Measurements from ENCODE around the gene RSPH10B.
A peak's percentile ranks its signal among the peaks of the same experiment; 100 is the strongest.
"Not testable (repeated sequence)": the region's sequence is repeated elsewhere in the genome, so short reads cannot be mapped to it uniquely, and the experiment has no call there.

The RSPH10B gene

DNA sequence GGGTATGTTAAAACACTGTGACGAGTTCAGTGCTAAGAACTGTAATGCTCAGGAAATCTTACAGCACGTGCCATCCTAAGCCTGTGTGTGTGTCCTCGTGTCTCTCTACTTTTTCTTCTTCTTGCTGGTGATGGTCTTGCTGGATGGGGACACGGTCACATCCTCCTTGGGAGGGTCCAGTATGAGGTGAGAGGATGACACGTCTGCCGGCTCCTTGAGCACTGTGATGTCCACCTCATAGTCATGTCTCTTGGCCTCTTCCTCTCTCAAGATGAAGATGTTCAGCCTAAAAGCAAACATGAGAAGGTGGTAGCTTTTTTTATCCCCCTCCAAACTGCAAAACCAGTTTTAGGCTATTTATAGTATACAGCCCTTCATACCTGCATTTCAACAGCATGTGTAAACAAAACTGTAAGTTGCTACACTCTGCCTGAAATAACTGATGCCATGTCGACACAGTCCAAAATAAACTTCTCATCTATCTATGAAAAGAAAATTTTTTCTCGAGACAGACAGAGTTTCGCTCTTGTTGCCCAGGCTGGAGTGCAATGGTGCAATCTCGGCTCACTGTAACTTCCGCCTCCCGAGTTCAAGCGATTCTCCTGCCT lies 44.1 kb downstream of the RSPH10B start:
- not testable (repeated sequence) for DNase-seq

DNA sequence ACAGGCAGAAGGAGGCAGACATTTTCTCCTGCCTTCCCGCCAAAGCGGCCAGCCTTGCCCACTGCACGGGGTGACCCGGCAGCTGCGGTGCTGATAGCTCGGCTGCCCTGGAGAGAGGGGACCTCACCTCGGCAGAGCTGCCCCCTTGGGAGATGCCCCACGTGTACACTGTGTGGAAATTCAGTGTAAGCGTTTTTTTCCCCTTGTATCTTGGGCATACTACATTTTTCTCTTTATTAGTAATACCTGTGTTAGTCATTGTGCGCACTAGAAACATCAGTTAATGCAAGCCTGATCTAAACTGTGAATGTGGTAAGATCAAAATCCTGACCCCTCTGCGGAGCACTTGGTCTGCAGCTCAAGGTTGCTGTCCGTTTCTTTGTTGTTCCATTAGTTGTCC lies 45.9 kb downstream of the RSPH10B start:
- not testable (repeated sequence) for DNase-seq

DNA sequence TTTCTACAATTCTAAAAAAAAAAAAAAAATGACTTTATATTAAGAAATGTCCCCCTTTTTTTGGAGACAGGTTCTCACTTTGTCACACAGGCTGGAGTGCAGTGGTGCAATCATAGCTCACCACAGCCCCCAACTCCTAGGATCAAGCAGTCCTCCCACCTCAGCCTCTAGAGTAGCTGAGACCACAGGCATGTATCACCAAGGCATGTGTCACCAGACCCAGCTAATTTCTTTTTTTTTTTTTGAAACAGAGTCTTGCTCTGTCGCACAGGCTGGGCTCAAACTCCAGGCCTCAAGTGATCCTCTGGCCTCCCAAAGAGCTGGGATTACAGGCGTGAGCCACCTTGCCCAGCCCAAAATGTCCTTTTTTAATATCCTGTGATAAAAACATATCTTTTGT lies 46.3 kb downstream of the RSPH10B start:
- DNase-seq: not testable (repeated sequence)

DNA sequence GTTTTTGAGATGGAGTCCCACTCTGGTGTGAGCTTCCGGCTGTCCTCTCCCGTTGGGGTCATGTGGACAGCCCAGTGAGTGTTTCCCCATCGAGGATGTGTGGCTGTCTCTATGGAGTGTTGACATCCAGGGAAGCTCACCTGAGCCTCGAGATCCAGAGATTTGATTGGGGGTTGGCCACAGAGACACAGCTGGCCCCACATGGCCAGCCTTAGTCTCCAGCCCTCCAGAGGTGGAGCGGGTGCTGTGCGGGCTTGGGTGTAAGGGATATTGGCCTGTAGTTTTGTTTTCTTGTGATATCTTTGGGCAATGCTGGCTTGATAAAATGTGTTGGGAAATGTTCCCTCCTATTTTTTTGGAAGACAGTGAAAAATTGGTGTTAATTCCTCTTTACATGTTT lies 54.0 kb downstream of the RSPH10B start:
- DNase-seq: not testable (repeated sequence)

DNA sequence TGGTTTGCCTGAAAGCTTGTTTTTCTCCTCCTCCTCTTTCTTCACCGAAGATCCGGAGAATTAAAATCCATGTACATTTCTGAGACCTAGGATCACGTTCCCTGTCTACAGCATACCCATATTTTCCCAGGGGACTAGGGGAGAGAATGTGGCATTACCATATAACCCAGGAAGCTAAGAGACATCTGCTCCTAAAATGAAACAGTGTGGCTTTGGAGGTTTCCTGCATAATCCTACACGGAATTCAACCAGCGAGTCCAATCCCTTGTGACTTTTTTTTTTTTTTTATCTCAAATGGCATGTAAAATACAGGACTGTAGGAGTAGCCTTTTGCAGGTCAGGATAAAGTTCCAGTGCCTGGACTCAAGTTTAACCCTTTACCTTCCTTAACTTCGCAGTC lies 61.7 kb downstream of the RSPH10B start:
- DNase-seq: not testable (repeated sequence)

DNA sequence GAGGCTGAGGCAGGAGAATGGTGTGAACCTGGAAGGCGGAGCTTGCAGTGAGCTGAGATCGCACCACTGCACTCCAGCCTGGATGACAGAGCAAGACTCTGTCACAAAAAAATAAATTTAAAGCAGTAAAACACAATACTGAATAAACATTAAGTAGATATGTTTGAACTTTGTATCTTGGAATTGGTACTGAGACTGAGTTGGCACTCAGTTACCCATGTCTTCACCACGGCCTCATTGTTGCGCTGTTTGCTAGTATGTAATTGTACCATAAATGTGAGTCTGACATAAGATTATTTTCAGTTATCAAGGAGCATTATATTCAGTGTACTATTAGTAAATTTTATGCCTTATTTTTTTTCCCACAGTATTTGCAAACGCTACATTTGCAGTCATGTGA lies 65.8 kb downstream of the RSPH10B start:
- not testable (repeated sequence) for DNase-seq

DNA sequence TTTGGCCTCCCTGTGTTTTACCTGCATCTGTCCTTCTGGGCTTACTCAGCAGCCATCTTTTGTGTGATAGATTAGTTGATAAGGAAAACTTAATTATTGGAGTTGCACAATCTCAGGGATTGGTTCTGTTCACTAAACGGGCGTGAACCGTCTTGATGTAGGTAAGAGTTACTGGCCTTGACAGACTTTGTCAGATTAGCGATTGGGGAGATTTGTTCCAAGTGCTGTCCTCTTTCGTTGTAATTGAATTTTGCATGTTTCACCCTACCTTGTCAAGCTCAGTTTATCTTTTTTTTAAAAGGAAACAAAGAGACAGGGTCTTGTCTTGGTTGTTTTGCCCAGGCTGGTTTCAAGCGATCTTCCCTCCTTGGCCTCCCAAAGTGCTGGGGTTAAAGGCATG lies 67.5 kb downstream of the RSPH10B start:
- DNase-seq: not testable (repeated sequence)

DNA sequence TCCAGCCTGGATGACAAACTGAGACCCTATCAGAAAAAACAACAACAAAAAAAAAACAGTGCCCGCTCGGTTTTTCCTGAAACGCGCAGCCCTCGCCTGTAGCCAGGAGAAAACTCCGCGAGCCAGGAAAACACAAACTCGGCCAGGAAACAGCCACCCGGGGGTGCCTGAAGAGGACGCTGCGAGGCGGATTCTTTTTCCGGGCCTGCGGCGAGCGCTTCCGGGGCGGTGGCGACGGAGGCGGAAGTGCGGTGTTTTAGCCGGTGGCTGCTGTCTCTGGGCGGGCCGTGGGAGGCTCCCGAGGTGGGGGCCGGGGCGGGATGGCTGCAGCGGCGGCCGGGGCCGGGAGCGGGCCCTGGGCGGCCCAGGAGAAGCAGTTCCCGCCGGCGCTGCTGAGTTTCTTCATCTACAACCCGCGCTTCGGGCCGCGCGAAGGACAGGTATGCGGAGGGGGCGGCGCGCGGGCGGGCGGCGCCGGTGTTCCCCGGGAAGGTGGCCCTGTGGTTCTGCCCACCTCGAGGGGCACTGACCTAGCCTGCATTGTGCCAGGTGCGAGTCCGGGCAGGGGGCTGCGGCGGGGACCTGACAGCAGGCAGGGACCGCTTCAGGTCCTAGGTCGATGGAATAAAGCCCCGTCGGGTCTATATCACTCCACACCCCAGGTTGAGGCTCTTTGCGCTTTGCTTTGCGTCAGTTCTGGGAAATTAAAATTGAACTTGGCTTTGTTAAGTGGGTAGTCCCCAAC lies 71.8 kb downstream of the RSPH10B start, which contains the start of gene CCZ1:
TSS of gene CCZ1 (plus strand) at position 254 of the 745 bp plus-strand sequence. CDS start at position 321, 67 bp downstream.
- DNase-seq: peak; percentile 47 to 48

DNA sequence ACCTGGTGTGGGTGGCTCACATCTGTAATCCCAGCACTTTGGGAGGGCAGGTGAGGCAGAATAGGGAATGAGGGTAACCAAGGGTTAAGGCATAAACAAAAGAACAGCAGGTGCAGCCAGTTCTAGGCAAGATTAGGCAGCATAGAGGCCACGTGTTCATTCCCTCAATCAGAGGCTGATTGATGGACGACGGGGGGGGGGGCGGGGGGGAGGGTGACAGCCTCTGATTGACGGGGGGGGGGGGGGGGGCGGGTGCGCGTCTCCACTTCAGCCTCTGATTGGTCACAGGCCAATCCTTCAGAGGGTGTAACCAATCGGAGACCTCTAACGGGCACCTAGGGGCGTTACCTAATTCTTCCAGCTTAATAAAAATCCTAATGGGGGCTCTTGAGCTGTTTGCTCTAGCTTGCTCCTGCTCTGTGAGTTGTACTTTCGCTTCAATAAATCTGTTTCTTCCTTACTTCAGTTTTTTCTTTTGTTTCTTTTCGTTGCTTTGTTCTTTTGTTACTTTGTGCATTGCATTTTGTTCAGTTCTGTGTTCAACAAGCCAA lies 73.0 kb downstream of the RSPH10B start:
- DNase-seq: not testable (repeated sequence)

DNA sequence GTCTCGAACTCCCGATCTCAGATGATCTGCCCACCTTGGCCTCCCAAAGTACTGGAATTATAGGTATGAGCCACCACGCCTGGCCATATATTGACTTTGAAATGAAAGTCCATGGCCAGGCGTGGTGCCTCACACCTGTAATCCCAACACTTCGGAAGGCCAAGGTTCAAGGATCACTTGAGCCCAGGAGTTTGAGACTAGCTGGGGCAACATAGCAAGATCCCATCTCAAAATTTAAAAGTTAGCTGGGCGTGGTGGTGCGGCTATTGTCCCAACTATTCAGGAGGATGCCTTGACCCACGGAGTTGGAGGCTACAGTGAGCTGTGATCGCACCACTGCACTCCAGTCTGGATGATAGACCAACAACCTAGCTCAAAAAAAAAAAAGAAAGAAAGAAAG lies 78.0 kb downstream of the RSPH10B start:
- no peak for DNase-seq

DNA sequence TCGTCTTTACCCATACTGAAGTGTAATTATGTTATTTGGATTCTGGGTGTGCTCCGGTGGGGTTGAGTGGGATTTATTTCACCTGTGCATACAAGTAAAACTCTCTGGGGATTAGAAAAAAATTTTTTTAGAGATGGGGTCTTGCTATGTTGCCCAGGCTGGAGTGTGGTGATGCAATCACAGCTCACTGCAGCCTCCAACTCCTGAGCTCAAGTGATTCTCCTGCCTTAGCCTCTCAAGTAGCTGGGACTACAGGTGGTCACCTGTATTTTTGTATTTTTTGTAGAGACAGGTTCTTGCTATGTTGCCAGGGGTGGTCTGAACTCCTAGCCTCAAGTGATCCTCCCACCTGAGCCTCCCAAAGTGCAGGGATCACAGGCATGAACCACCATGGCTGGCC lies 80.2 kb downstream of the RSPH10B start:
- DNase-seq: not testable (repeated sequence)

DNA sequence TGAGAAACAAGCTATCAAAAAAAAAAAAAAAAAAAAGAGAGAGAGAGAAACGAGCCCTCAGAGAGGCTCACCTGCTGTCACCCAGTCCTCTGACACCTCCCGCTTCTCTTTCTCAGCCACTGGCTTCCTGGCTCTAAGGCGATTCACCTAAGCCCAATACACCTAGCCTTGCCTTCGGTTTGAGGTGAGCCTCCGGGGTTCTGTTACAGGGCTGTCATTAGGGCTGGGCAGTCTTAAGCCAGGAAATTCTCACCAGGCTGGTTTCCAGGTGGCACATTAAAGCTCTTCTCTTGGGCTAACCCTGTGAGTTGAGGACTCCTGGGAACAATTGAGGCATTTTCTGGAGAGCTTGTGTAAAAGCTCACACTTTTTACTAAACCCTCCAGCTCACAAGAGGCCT lies 82.5 kb downstream of the RSPH10B start:
- not testable (repeated sequence) for DNase-seq

DNA sequence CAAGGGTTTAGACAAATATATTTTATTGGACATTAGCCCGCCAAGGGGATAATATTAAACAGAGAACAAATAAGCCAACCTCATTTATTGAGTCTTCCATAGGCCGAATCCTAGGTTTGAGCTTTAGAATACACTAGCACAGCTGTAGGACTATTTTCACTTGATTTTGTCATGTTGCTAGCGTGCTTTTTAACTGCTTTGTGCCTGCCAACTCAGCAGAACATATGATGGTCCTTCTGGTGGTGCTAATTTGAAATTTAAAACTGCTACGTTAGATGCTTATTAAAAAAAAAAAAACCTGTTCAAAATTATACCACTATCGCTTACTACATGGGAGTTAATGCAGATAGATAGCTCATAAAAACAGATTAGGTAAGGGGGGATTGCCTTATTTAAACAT lies 86.1 kb downstream of the RSPH10B start:
- not testable (repeated sequence) for DNase-seq

DNA sequence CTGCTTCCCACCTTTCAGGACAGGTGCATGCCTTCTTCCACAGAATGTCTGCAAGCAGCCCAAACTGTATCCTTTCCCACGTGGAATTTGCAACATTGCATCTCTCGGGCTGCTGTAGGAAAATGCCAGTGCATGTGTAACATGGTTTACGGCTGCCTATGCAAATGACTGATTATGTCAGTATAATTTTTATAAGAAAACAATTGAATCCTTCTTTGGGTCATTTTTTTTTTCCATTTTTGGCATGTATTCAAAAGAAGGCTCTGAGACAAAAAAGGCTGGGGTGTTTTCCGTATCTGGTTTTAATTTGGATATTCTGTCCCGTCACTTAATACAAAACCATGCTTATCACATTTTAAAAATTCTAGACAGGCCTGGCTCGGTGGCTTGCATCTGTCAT lies 90.4 kb downstream of the RSPH10B start:
- not testable (repeated sequence) for DNase-seq

DNA sequence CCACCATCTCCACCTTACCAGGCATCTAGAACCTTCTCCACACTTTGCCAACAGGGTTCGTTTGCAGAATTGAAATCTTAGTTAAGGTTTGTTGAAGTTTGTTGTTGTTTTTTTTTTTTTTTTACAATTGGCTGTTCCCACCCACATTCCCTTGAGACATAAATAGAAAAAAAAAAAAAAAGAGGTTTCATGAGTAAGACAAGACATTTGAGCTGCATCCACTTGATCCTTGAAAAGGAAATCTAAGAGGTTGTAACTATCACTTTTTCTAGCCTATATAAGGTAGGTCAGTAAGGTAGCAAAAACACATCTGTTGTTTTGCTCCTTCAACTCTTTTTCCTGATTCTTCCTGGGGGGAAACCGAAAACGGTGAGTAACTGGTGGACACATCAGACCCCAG lies 90.9 kb downstream of the RSPH10B start:
- not testable (repeated sequence) for DNase-seq

Data from inflammatory macrophage (primary cell).